ENCODE data around the gene PLSCR1.

DNA sequence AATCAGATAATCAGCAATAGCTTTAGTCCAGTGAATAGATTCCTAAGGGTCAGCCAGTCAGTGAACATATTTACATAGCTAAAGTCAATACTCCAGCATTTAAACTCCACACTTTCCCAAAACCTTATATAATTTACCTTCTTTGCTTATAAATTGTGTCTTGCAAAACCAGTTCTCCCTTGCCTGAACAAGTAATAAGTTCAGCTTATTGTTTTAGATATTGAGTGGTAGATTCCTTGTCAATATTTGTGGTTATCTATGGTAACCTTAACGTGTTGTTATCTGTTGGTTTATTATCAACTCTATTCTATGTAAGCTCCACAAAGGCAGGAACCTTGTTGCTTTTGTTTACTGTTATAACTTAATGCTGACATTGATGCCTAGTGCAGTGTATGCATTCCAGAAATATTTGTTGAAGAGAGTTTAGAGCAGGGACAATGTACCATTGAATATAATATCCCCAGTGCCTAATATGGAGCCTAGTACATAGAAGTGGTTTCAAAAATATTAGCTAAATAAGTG lies 36.7 kb upstream of the PLSCR1 start:
- TF ChIP-seq, protein P1, sequence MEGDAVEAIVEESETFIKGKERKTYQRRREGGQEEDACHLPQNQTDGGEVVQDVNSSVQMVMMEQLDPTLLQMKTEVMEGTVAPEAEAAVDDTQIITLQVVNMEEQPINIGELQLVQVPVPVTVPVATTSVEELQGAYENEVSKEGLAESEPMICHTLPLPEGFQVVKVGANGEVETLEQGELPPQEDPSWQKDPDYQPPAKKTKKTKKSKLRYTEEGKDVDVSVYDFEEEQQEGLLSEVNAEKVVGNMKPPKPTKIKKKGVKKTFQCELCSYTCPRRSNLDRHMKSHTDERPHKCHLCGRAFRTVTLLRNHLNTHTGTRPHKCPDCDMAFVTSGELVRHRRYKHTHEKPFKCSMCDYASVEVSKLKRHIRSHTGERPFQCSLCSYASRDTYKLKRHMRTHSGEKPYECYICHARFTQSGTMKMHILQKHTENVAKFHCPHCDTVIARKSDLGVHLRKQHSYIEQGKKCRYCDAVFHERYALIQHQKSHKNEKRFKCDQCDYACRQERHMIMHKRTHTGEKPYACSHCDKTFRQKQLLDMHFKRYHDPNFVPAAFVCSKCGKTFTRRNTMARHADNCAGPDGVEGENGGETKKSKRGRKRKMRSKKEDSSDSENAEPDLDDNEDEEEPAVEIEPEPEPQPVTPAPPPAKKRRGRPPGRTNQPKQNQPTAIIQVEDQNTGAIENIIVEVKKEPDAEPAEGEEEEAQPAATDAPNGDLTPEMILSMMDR (IDR thresholded peaks at IDR 0.05), result no peak
- TF ChIP-seq EZH2 (IDR thresholded peaks at IDR 0.05; ENCODE audit: borderline replicate concordance, insufficient read depth, low read depth, low read length, poor library complexity, severe bottlenecking), result no peak
